ENCODE data around the gene HOXD1.

HOXD1 gene

GRCh38 chr2:176167398-176167797, 21.1 kb upstream of the HOXD1 start:
- DNase-seq = peak; percentile 60

- no peak for DNase-seq
Observed at GRCh38 chr2:176169181-176169580, 19.3 kb upstream of the HOXD1 start.

- no peak for DNase-seq
Observed at GRCh38 chr2:176169711-176170110, 18.8 kb upstream of the HOXD1 start.

DNA sequence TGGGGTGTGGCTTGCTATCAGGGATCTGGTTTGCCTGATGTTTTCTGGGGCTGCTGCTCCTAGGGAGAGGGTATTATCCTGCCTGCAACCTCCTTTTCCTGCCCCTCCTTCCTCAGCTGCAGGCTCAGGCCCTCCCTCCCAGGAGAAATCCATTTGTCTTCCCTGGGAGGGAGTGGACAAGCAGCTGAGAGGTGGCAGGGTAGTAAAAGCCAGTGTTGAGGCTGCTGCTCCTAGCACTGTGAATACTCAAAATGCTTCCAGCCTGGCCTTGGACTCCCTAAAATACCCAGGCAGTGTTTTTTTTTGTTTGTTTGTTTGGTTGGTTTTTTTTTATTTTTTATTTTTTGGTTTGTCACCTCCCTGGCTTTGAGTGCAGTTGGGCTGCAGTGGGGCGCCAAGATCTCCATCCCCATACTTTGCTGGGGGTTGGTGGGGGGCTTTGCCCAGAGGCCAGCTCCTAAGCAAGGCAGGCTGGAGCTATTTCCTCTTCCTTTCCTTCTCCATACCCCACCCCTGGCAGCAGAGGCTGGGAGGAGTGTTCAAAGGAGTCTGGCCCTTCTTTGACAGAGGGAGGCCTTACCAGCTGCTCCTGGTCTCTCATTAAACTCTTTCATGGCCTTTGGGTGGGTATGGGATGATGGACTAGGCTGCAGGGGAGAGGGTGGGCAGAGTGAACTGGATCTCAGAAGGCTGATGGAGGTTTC, 17.7 kb upstream of the HOXD1 start:
- no peak for DNase-seq

DNA sequence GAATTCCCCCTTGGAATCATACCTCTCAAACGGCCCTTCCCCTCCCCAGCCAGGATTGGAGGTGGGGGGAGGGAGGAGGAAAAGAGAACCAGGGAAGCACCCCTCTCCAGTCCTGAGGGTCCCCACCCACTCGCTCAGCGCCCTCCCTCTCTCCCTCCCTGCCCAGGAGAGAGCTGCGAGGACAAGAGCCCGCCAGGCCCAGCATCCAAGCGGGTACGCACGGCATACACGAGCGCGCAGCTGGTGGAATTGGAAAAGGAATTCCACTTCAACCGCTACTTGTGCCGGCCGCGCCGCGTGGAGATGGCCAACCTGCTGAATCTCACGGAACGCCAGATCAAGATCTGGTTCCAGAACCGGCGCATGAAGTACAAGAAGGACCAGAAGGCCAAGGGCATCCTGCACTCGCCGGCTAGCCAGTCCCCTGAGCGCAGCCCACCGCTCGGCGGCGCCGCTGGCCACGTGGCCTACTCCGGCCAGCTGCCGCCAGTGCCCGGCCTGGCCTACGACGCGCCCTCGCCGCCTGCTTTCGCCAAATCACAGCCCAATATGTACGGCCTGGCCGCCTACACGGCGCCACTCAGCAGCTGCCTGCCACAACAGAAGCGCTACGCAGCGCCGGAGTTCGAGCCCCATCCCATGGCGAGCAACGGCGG, 17.0 kb upstream of the HOXD1 start:
- DNase-seq = no peak

- DNase-seq = no peak
Observed at GRCh38 chr2:176172007-176172894, 16.2 kb upstream of the HOXD1 start.

DNA sequence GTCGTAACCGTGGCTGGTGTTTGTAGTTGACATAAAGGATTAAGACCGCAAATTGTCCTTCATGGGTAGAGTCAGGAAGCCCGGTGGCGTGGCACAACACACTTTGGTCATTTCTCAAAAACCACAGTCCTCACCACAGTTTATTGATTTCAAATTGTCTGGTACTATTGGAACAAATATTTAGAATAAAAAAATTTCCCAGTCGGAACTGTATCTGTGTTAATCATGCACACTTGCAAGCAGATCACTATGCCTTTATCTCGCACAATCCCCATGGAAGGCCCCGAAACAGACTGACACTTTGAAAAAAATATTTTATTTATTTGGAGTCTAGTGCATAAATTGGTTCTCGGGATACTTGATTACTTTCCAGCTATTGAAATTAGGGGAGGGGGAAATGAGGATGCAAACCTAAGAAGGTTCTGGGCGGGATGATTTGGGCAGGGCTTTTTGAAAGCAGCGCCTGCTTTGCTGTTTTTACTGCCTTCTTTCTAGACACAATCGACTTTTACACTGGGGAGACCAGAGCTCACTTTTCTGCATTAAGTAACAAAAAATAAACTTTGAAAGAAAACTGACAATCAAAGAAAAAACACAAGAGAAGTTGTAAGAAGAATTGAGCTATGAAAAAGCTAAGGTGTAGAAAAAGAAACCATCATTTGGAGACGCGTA, 15.4 kb upstream of the HOXD1 start:
- no peak for DNase-seq

- no peak for DNase-seq
Observed at GRCh38 chr2:176173567-176174381, 14.7 kb upstream of the HOXD1 start.

- DNase-seq = no peak
Observed at GRCh38 chr2:176174382-176174823, 14.1 kb upstream of the HOXD1 start.

GRCh38 chr2:176174824-176175708, 13.4 kb upstream of the HOXD1 start:
- DNase-seq = no peak

DNA sequence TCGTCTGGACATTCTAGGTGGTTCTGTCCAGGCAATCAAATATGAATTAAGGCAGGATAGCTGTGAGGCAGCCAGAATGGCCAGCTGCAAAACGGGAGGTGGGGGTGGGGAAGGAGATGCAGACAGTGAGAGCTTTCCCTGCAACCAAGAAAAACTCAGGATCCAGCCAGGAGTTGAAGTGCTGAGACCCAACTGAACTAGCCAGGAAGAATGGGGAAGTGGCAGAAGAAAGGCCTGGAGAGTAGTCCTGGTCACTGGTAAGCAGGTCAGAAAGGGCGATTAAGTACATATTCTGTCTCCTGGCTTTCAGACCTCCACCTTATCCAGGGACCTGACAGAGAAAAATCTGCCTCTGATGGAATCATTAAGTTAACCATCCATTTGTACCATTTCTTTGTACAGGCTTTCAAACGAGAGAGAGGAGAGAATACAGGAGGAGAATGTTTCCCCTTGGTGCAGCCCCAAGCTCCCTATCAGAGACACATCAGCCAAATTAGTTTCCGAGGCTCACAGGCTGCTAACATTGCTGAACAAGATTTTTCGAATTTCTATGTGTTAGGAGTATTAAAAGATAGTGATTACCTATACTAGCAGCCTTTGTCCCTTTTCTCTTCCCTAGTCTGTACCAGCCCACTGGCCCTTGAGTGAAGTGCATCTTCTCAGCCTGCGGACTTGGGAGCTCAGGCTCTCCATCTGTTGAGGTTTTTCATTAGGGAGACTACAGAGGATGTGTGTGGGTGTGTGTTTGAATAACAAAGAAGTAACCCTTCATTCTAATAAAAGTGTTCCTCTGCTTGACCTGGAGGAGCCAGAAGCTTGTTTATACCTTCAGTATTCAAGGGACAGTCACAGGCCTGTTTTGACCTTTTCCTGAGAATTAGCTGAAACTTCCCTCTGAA, 12.5 kb upstream of the HOXD1 start:
- DNase-seq = no peak

- no peak for DNase-seq
Observed at GRCh38 chr2:176177580-176178037, 10.9 kb upstream of the HOXD1 start.

DNA sequence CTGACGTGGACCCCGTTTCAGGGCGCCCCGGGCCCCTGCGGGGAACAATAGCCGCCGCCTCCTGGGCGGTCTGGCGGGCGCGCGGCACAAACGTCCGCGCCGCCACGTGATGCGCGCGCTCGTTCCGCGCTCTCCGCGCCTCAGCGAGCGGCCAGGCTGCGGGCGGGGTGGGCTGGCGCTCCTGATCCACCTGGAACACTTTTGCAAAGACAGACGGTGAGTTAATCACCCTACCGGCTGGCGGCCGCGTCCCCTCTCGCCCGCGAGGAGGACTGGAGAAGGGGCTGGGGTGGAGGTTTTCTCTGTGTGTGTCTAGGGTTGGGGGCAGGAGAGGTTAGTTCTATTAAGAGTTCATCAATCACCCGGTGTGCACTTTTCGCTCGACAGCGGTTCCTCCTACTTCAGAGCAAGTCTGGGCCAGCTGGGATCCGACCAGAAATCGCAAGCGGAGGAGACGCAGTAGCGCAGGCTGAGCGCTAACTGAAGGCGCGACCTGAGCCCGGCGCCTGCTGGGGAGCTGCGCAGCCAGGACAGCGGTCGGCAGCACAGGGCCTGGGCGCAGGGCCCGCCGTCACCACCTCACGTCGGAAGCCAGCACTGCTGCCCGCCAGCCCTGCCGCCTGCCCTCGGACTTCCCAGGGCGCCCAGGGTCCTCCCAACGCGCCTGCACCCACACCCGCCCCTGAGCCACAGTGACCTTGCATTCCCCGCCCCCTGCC, 10.3 kb upstream of the HOXD1 start:
- peak; percentile 62 for DNase-seq

- DNase-seq = no peak
Observed at GRCh38 chr2:176178757-176179295, 9.6 kb upstream of the HOXD1 start.

DNA sequence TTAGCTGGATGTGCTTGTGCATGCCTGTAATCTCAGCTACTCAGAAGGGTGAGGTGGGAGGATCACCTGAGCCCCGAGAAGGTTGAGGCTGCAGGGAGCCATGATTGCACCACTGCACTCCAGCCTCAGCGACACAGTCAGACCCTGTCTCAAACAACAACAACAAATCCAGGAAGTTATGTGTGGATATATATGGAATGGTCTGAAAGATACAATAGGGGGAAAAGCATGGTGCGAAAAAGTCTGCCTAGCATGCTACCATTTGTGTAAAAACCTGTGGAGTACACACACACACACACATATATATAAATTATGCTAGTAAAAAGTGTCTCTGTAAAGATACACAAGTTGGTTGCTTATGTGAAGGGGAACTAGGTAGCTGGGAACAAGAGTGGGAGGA, 6.9 kb upstream of the HOXD1 start:
- DNase-seq = no peak

DNA sequence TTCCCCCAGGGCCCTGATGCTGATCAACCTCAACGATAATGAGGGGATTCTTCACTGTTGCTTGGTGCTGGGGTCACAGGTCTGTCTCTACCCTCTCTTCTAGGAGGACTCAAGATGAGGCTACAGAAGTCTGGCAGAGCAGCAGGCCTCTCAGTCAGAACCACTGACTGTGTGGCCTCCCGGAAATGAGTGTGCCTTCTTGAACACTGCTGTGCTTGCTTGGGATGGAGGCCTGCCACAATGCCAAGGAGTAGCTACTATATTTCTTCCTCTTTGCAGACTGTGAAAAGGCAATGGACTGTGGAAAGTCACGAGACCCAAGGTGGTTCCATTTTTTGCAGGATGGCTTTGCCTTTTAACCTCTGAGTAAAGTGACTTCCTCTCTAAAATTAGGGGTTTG, 5.8 kb upstream of the HOXD1 start:
- DNase-seq = no peak

- no peak for DNase-seq
Observed at GRCh38 chr2:176184749-176185148, 3.7 kb upstream of the HOXD1 start.

- DNase-seq = no peak
Observed at GRCh38 chr2:176186024-176186423, 2.4 kb upstream of the HOXD1 start.

Data from fibroblast of skin of right quadriceps (primary cell).